Parathyroid adenoma (tissue), 2 donors: ENCODE results near the gene KBTBD3.
"Not testable (repeated sequence)": the region's sequence is repeated elsewhere in the genome, so short reads cannot be mapped to it uniquely, and the experiment has no call there.

Experiments used
- H2AFZ ChIP-seq: fragments of 300-600 bp; sonication (generic); one replicate; pipeline ENCODE4 v1.7.0; 2017; ENCODE audit warnings: antibody characterized with exemption, mild to moderate bottlenecking
- H3K27ac ChIP-seq: fragments of 300-600 bp; sonication (generic); one replicate; pipeline ENCODE4 v1.7.0; 2017
- H3K27me3 ChIP-seq: fragments of 300-600 bp; sonication (generic); one replicate; pipeline ENCODE4 v1.7.0; 2017; ENCODE audit warnings: low read length; ENCODE audit not compliant: control insufficient read depth, insufficient read depth
- H3K36me3 ChIP-seq: fragments of 300-600 bp; sonication (generic); one replicate; pipeline ENCODE4 v1.7.0; 2017; ENCODE audit warnings: low read length; ENCODE audit not compliant: control insufficient read depth, insufficient read depth
- H3K4me1 ChIP-seq: fragments of 300-600 bp; sonication (generic); one replicate; pipeline ENCODE4 v1.7.0; 2017; ENCODE audit warnings: control low read depth
- H3K4me2 ChIP-seq: fragments of 300-600 bp; sonication (generic); one replicate; pipeline ENCODE4 v1.7.0; 2017; ENCODE audit warnings: low read length
- H3K4me3 ChIP-seq: fragments of 300-600 bp; sonication (generic); one replicate; pipeline ENCODE4 v1.7.0; 2017; ENCODE audit warnings: low read depth, low read length
- H3K79me2 ChIP-seq: fragments of 300-600 bp; sonication (generic); one replicate; pipeline ENCODE4 v1.7.0; 2017; ENCODE audit warnings: control low read depth
- H3K9ac ChIP-seq: fragments of 300-600 bp; sonication (generic); one replicate; pipeline ENCODE4 v1.7.0; 2017; ENCODE audit warnings: mild to moderate bottlenecking
- H3K9me3 ChIP-seq: fragments of 300-600 bp; sonication (generic); one replicate; pipeline ENCODE4 v1.7.0; 2017; ENCODE audit warnings: low read length; ENCODE audit not compliant: control insufficient read depth
- CTCF ChIP-seq: fragments of 300-600 bp; sonication (generic); IDR thresholded peaks from one replicate; pipeline ENCODE4 v1.7.0; 2017; ENCODE audit warnings: antibody characterized with exemption, mild to moderate bottlenecking
- donor health status: primary hyperparathyroidism.

The KBTBD3 gene

GRCh38 chr11:106063009-106063408, 14.1 kb downstream of the KBTBD3 start:
- Histone ChIP-seq H3K27ac (no peak overlapping the region), H3K36me3 (no peaks in the 10 kb centered on the region), H3K4me3 (no peak overlapping the region), H3K27me3 (no peaks in the 10 kb centered on the region), H3K9me3 (no peaks in the 10 kb centered on the region), H3K4me2 (no peak overlapping the region), H3K79me2 (peaks cover 2% of the 10 kb centered on the region), H3K4me1 (no peaks in the 10 kb centered on the region), H2AFZ (no peak overlapping the region), H3K9ac (no peak overlapping the region)
- TF ChIP-seq CTCF: no peak

- Histone ChIP-seq H2AFZ (no peak overlapping the region), H3K9me3 (no peaks in the 10 kb centered on the region), H3K36me3 (no peaks in the 10 kb centered on the region), H3K27me3 (no peaks in the 10 kb centered on the region), H3K4me1 (no peaks in the 10 kb centered on the region), H3K4me3 (no peak overlapping the region), H3K9ac (no peak overlapping the region), H3K27ac (no peak overlapping the region), H3K79me2 (peaks cover 2% of the 10 kb centered on the region), H3K4me2 (no peak overlapping the region)
- TF ChIP-seq CTCF: no peak
These were observed 14.9 kb downstream of the KBTBD3 start for GRCh38 chr11:106061954-106062949.

GRCh38 chr11:106061249-106061784, 15.8 kb downstream of the KBTBD3 start:
- Histone ChIP-seq H3K9ac (no peak overlapping the region), H3K27ac (no peak overlapping the region), H3K4me2 (no peak overlapping the region), H3K9me3 (no peaks in the 10 kb centered on the region), H2AFZ (no peak overlapping the region), H3K4me3 (no peak overlapping the region), H3K27me3 (no peaks in the 10 kb centered on the region), H3K4me1 (no peaks in the 10 kb centered on the region), H3K36me3 (no peaks in the 10 kb centered on the region), H3K79me2 (no peaks in the 10 kb centered on the region)
- no peak for TF ChIP-seq CTCF

GRCh38 chr11:106059617-106060016, 17.5 kb downstream of the KBTBD3 start:
- Histone ChIP-seq H3K4me2 (no peak overlapping the region), H3K9me3 (no peaks in the 10 kb centered on the region), H3K36me3 (no peaks in the 10 kb centered on the region), H3K4me3 (no peak overlapping the region), H2AFZ (no peak overlapping the region), H3K27me3 (no peaks in the 10 kb centered on the region), H3K27ac (no peak overlapping the region), H3K9ac (no peak overlapping the region), H3K4me1 (no peaks in the 10 kb centered on the region), H3K79me2 (no peaks in the 10 kb centered on the region)
- no peak for TF ChIP-seq CTCF

- H3K9ac ChIP-seq, H3K4me2 ChIP-seq, H3K79me2 ChIP-seq, H3K4me1 ChIP-seq, H3K9me3 ChIP-seq, H3K36me3 ChIP-seq, H3K4me3 ChIP-seq, H2AFZ ChIP-seq, H3K27ac ChIP-seq, H3K27me3 ChIP-seq: not testable (repeated sequence)
These were observed 18.8 kb downstream of the KBTBD3 start for GRCh38 chr11:106058377-106058776.
